Right cardiac atrium (tissue), 5 donors: ENCODE results near the gene KRT36. TPM values are rescaled to one million over a fixed set of nuclear protein-coding genes. Genes with fewer than 3 reads are reported as not detected.

Experiments used
- ATAC-seq, 2 donors: fragments of 200-7000 bp; cut with Tn5 transposase; one replicate each; pipeline versions ENCODE4 v1.8.0 to v1.9.1; 2020; ENCODE audit warnings: moderate library complexity in 2 of 2, mild to moderate bottlenecking in 1 of 2
- DNase-seq, 3 donors: peaks; one replicate each; pipeline ENCODE4 v3.0.0-alpha.2; 2020
- H3K27ac ChIP-seq: one replicate; pipeline ENCODE4 v1.5.1; 2013; ENCODE audit warnings: mild to moderate bottlenecking, low read length, control low read depth, moderate library complexity
- H3K27me3 ChIP-seq: one replicate; pipeline ENCODE4 v1.6.1; 2013; ENCODE audit not compliant: control insufficient read depth, insufficient read depth
- H3K4me1 ChIP-seq: one replicate; pipeline ENCODE4 v1.6.1; 2013; ENCODE audit warnings: low read length; ENCODE audit not compliant: control insufficient read depth, insufficient read depth
- H3K4me3 ChIP-seq: one replicate; pipeline ENCODE4 v1.5.1; 2013; ENCODE audit warnings: low read length, control low read depth
- H3K9me3 ChIP-seq: one replicate; pipeline ENCODE4 v1.6.1; 2013; ENCODE audit warnings: low read length; ENCODE audit not compliant: control insufficient read depth
- WGBS: extraction: QIAGEN DNeasy Blood & Tissue Kit; methylation state at CpG from one replicate; pipeline ENCODE4 v1.1.7; 2013; 5-methylcytosine and 5-hydroxymethylcytosine counted together
- intact Hi-C, 4 donors: fragments of 100-400 bp; cut with DNase I; formaldehyde crosslinking; loops; one replicate each; pipeline versions ENCODE4 v1.11.0 to v1.14.0; 2022 to 2023
- polyA plus RNA-seq: library from polyadenylated mRNA; stranded (reverse); fragments of 200-250 nt; gene quantifications from one replicate; pipeline ENCODE4 v1.2.3, GENCODE V29; 2013
- total RNA-seq, 4 donors: library from RNA; stranded (reverse); fragmentation: NEBNext Ultra II Directional; extraction: Animal tissue kit (Norgen Biotek cat#: 25700); gene quantifications; one replicate each; pipeline ENCODE4 v1.2.1, GENCODE V29; 2021
- donor health status: healthy with polysubstance abuse.
- donor health status: DM: no; HTN: yes; CAD: no.
- donor health status: DM: no; HTN: no; CAD: no.
- donor health status: DM: no; HTN: yes; CAD: no; lungs with severe emphysema.
- donor health status: DM: yes; HTN: yes; CAD: no.

Gene KRT36
- total and polyA plus RNA-seq, 5 donors, result not detected

DNA sequence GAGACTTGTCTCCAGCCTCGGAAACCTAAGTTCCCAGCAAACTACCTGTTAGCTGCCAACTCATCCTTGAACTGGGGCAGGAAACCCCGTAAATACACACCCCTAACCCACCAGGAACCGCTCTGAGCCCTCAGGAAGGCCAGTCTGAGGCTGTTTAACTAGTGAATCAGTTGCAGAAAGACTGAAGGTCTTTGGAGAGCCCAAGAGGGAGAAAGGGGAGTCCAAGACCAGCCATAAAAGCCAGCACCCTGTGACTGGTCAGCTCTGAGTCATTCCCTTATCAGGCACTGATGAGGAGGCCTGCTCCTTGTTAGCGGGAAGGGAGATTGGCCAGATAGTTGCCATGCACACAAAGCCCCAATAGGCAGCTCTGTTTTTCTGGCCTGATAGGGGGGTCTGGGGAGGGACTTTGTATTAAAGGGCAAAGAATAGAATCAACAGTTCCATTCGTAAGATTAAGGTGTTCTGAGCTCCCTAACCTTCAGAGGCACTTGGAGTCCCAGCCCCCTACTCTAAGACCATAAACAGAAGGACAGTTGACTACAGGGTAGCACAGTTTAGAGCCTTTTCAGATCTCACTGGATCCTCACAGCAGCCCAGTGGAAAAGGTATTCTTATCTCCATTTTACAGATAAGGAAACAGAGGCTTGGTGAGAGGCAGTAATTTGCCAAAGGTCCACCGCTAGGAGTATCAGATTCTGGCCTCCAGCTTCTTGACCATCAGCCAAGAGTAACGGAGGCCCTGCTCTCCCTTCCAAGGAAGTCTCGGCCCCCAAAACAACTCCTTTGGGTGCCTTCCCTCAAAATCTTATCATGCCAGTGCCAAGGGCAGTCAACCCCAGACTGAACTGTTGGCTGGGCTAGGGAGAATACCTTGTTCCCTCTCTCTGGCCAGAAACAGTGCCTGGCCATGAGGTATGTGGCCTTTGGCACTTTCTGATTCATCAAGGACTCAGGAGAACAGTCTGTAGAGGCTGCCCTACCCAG lies 40.6 kb upstream of the KRT36 start:
- Histone ChIP-seq H3K4me1 (no peaks in the 10 kb centered on the region), H3K27me3 (no peaks in the 10 kb centered on the region), H3K27ac (no peak overlapping the region), H3K4me3 (no peak overlapping the region), H3K9me3 (no peaks in the 10 kb centered on the region)
- intact Hi-C loops, result no loop called here
- DNase-seq (no peak), ATAC-seq (peak; percentile 31 to 81)
- 56% methylated on average over 8 of the region's 8 CpGs for WGBS

DNA sequence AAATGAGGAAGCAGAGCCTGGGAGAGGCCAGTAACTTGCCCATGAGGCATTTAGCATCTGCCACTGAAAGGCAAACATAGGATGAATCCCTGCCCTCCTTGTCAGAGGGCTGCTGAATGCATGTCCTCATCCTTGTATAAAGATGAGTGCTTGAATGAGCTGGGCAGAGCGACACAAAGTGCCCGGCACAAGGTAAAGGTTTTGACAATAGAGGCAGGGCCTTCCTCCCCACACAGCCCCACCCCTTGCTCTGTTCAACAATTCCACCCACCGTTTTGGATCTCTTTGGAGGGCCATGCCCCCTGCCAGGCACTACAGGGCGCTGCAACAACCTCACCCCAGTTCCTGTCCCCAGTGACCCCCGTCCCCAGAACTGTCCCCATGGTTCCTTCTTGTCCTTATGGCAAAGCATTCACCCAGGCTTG lies 39.8 kb upstream of the KRT36 start:
- no peak for DNase-seq
- H3K4me3 ChIP-seq, result no peak overlapping the region
- no peaks in the 10 kb centered on the region for H3K27me3 ChIP-seq
- no peaks in the 10 kb centered on the region for H3K4me1 ChIP-seq
- no peak for ATAC-seq
- intact Hi-C loops, result no loop called here
- 71% methylated on average over 5 of the region's 5 CpGs for WGBS
- no peaks in the 10 kb centered on the region for H3K9me3 ChIP-seq
- H3K27ac ChIP-seq, result no peak overlapping the region

DNA sequence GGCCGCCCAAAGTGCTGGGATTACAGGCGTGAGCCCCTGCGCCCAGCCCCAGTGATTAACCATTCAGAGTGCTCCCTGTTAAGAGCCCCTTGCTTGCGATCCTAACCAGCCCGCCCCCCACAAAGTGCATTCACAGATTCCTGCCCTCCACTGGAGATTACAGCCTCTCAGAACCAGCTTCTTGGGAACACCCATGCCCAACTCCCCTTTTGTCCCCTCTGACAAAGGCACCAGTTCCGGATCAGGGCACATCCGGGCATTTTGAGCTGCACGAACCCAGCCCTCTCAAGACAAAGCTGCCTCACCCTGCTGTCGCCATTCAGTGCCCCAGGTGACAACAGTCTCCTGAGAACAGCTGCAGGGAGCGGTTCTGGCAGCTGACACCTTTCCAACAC lies 39.2 kb upstream of the KRT36 start:
- no peak overlapping the region for H3K4me3 ChIP-seq
- ATAC-seq (no peak), DNase-seq (no peak)
- intact Hi-C loops, result no loop called here
- no peak overlapping the region for H3K27ac ChIP-seq
- 62% methylated on average over 10 of the region's 10 CpGs for WGBS
- no peaks in the 10 kb centered on the region for H3K27me3 ChIP-seq
- H3K4me1 ChIP-seq, result no peaks in the 10 kb centered on the region
- no peaks in the 10 kb centered on the region for H3K9me3 ChIP-seq

DNA sequence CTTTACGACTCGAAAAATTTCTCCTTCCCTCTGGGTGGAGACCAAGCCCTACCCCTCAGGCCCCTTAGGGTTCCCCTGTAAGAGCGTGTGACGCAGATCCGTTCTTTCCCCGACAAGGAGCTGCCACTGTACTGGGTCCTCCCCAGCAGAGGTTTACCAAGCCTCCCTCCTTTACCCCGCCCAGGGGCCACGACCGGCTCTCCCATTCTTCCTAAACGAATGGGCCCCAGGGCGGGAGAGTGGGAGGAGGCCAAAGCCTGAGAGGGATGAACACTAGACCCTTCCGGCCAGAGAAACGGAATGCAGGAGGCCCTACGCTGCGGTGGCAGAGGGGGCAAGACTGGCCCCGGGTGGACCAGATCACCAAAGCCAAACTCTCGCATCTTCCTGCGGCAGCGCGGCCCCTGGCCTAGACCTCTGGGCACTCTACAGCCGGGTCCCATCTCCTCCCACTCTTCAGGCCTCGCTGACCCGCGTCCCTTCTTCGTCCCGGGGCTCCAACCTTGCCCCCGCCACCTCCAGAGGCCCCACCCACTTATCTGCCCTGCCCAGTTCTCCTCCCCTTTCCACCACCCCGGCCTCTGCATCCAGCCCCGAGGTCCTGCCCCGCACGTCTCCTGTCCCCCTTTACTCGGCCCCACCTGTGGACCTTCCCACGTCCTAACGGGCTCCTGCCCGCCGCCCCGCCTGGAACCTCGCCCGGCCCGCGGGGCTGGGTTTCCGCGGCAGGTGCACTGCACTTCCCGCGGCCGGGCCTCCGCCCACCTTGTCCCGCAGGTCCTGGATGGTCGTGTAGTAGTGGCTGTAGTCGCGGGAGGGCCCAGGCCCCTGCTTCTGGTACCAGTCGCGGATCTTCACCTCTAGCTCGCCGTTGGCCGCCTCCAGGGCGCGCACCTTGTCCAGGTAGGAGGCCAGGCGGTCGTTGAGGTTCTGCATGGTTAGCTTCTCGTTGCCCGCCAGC lies 37.6 kb upstream of the KRT36 start:
- Histone ChIP-seq H3K9me3 (no peaks in the 10 kb centered on the region), H3K4me1 (no peaks in the 10 kb centered on the region), H3K4me3 (no peak overlapping the region), H3K27me3 (no peaks in the 10 kb centered on the region), H3K27ac (no peak overlapping the region)
- intact Hi-C loops, result no loop called here
- peak; percentile 12 to 31 for ATAC-seq
- DNase-seq, result no peak
- 8% methylated on average over 62 of the region's 62 CpGs for WGBS

DNA sequence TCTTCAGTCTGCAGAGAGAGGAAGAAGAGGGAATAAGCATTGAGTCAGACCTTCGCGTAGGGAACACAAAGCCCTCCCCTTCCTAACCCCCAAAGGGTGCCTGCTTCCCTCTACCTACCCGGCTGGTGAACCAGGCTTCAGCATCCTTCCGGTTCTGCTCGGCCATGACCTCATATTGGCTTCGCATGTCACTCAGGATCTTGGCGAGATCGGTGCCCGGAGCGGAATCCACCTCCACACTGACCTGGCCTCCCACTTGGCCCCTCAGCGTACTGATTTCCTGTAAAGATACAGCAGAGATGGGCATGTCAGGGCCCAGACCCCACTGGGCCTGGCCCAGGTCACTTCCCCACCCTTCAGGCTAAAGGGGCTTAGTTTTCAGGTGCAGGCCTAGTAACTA lies 34.6 kb upstream of the KRT36 start:
- H3K27me3 ChIP-seq, result no peaks in the 10 kb centered on the region
- WGBS, result 84% methylated on average over 11 of the region's 11 CpGs

DNA sequence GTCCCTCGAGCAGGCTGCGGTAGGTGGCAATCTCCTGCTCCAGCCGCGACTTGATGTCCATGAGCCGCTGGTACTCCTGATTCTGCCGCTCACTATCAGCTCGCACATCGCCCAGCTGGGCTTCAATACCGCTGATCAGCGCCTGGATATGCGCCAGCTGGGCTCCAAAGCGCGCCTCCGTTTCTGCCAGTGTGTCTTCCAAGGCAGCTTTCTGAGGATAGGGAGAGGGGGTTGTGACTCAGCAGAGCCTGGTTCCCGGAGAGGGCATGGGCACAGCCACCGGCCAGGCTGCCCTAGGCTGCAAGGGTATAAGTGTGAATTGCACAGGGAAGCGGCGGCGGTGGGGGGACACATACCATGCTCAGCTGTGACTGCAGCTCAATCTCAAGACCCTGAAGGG lies 34.1 kb upstream of the KRT36 start:
- WGBS, result 77% methylated on average over 19 of the region's 19 CpGs
- H3K4me3 ChIP-seq, result no peak overlapping the region
- intact Hi-C loops, result no loop called here
- H3K27ac ChIP-seq, result no peak overlapping the region
- ATAC-seq, result no peak
- DNase-seq, result no peak
- H3K27me3 ChIP-seq, result no peaks in the 10 kb centered on the region
- no peaks in the 10 kb centered on the region for H3K9me3 ChIP-seq
- H3K4me1 ChIP-seq, result no peaks in the 10 kb centered on the region

More for the DNA sequence above, 34.6 kb upstream of the KRT36 start:
- no peak overlapping the region for H3K27ac ChIP-seq
- DNase-seq, result no peak
- no peaks in the 10 kb centered on the region for H3K9me3 ChIP-seq
- no peak for ATAC-seq
- intact Hi-C loops, result no loop called here
- H3K4me3 ChIP-seq, result no peak overlapping the region
- H3K4me1 ChIP-seq, result no peaks in the 10 kb centered on the region

DNA sequence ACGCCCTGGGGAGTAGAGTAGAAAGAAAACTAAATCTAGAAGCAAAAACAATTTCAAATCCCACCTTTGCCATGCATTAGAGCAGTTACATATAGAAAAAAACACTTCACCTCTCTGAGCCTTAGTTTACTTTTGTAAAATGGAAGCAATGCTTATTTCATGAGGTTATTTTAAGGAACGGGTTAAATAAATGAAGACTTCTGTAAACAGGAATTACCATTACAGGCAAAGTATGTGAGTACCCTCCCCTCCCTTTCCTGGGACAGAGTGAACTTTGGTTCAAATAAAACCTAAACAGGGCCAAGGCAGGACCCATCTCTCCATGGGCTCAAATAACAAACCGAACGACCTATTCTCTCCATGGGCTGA lies 33.5 kb upstream of the KRT36 start:
- Histone ChIP-seq H3K27ac (no peak overlapping the region), H3K9me3 (no peaks in the 10 kb centered on the region), H3K27me3 (no peaks in the 10 kb centered on the region), H3K4me1 (no peaks in the 10 kb centered on the region), H3K4me3 (no peak overlapping the region)
- intact Hi-C loops, result no loop called here
- DNase-seq (no peak), ATAC-seq (no peak)
- WGBS, result 75% methylated on average over 4 of the region's 4 CpGs

DNA sequence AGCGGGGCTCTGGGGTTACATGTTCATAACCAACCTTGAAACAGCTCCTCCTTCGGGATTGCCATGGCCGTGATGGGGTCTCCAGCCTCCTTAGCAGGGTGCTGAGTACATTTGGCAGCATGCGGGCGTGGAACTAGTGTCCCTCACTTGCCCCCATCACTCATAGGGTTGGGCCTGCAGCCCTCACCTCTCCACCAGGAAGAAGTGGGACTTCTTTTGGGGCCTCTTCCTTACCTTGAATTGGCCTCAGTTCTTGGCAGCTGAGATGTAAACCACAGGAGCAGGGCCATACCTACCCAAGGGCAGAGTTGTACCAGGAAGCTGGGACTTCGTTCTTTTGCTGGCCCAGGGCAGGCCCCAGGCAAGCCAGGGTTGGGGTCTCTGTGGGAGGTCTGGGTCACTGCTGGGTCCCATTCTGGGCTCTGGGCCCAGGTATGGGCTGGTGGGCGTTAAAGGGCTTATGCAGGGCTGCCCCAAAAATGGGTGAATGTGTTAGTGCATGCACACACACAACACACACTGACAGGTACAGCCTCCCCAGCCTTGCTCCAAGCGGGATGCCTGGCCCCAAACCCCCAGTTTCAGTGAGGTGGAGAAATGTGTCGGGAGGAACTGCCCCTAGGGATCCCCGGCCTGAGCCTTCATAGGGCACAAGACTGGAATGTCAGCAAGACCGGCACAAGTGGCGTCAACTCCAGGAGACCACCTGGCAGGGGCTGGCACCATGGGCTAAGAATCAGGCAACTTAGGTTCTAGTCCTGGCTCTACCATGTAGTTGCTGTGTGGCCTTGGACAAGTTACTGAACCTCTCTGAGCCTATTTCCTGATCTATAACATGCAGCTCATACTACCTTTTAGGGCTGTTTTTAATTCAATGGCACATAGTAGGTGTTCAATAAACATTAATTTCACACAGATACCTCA lies 32.9 kb upstream of the KRT36 start:
- no peak overlapping the region for H3K4me3 ChIP-seq
- no peaks in the 10 kb centered on the region for H3K4me1 ChIP-seq
- intact Hi-C loops, result no loop called here
- no peaks in the 10 kb centered on the region for H3K9me3 ChIP-seq
- 88% methylated on average over 12 of the region's 12 CpGs for WGBS
- no peaks in the 10 kb centered on the region for H3K27me3 ChIP-seq
- no peak for ATAC-seq
- H3K27ac ChIP-seq, result no peak overlapping the region
- no peak for DNase-seq

DNA sequence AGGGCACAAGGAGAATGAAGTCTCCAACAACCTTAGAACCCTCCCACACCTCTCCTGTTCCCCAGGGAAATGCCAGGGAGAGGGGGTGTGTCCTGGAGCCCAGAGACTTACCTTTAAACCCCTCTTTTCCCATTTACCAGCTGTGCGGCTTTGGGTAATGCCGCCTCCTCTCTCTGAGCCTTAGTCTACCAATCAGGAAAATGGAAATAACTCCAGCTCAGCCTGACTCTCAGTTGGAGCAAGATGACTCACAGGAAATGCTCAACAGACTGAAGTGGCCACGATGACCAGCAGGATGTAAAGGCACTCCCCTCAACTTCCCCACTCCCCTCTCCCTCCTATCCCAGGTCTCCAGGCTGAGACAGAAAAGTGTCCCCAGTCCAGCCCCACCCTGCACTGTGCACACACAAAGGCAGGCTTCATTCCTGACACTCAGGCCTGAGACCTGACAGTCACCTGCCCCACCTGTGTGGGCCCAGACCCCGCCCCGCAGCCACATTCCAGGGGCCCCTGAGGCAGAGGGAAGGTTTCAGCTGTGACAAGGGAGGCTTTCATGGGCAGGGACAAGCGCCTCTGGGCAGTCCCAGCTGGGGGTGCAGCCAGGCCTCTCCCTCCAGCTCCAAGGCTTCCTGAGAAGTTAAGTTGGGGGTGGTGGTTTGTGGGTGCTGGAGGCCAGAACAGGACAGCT lies 32.0 kb upstream of the KRT36 start:
- Histone ChIP-seq H3K27me3 (no peaks in the 10 kb centered on the region), H3K4me3 (no peak overlapping the region), H3K4me1 (no peaks in the 10 kb centered on the region), H3K9me3 (no peaks in the 10 kb centered on the region), H3K27ac (no peak overlapping the region)
- intact Hi-C loops, result no loop called here
- WGBS, result 81% methylated on average over 6 of the region's 6 CpGs
- DNase-seq, result no peak
- peak in 1 of 2 donors; percentile 39 for ATAC-seq
